Measurements from ENCODE around the gene RUBCNL. TPM values are rescaled to one million over a fixed set of nuclear protein-coding genes. Genes with fewer than 3 reads are reported as not detected.

The RUBCNL gene
- polyA plus RNA-seq, 1 experiment, result 0.36 TPM

DNA sequence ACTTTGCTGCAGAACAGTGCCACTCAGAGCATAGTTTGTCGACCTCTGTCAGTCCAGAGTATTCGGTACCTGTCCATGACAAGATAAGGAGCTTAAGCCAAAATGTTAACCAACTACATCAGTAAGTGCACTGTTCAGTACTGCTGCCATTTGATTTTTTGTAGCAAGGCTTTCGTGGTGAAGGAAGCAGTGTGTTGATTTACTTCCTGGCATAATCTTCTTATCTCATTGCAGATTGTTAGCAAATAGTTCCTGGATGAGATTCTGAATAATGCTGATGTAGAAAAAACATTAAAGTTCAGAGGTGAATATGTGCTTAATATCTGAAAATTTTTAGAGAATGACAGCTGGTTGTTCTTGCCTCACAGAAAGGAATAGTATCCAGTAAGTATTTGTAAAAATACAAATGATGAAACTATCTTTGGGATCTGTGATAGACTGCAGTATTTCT is 89.7 kb downstream of the RUBCNL start:
- no peaks in the 10 kb centered on the region for H3K27me3 ChIP-seq (ENCODE audit: control insufficient read depth, insufficient read depth, low read length)
- TF ChIP-seq, protein P1, sequence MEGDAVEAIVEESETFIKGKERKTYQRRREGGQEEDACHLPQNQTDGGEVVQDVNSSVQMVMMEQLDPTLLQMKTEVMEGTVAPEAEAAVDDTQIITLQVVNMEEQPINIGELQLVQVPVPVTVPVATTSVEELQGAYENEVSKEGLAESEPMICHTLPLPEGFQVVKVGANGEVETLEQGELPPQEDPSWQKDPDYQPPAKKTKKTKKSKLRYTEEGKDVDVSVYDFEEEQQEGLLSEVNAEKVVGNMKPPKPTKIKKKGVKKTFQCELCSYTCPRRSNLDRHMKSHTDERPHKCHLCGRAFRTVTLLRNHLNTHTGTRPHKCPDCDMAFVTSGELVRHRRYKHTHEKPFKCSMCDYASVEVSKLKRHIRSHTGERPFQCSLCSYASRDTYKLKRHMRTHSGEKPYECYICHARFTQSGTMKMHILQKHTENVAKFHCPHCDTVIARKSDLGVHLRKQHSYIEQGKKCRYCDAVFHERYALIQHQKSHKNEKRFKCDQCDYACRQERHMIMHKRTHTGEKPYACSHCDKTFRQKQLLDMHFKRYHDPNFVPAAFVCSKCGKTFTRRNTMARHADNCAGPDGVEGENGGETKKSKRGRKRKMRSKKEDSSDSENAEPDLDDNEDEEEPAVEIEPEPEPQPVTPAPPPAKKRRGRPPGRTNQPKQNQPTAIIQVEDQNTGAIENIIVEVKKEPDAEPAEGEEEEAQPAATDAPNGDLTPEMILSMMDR (IDR thresholded peaks at IDR 0.05; ENCODE audit: insufficient read depth, low read depth, low read length), result no peak
- DNase-seq (ENCODE audit: low read depth), result no peak
- POLR2A ChIA-PET, result no interaction called here
- H3K36me3 ChIP-seq (ENCODE audit: control insufficient read depth, insufficient read depth, low read length), result no peaks in the 10 kb centered on the region
- CTCF ChIA-PET, result interaction anchor here (2.5 kb wide), 1 partner anchor 24 kb away, joined by 16 read pairs; no protein-coding TSS in a partner anchor
- no peak overlapping the region for H3K4me3 ChIP-seq (ENCODE audit: low read depth, low read length)

DNA sequence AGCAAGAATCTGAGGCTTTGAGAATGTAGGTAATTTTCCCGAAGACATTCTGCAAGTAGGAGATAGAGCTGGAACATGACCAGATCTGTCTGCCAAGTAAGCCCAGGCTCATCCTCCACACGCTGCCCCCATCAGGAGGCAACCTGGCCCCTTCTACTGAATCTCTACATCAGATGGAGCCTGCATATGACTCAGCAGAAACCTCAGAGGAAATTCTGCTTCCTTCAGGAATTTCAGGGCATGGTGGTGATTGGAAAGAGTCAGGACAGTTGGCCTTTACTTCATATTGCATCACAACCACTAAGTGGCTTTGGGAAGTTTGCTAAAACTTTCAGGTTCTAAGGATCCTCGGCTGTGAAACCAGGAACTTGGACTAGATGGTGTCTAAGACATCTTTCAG is 90.1 kb downstream of the RUBCNL start:
- DNase-seq (ENCODE audit: low read depth), result peak; percentile 71
- H3K27me3 ChIP-seq (ENCODE audit: control insufficient read depth, insufficient read depth, low read length), result no peaks in the 10 kb centered on the region
- ChIA-PET CTCF (interaction anchor here (1.6 to 2.5 kb wide), 2 partner anchors 25 to 129 kb away, joined by 4 to 16 read pairs; no protein-coding TSS in a partner anchor), POLR2A (interaction anchor here (1.1 kb wide), 1 partner anchor 72 kb away, joined by 3 read pairs; no protein-coding TSS in a partner anchor)
- TF ChIP-seq, protein P1 (IDR thresholded peaks at IDR 0.05; ENCODE audit: insufficient read depth, low read depth, low read length), result 0 out of 2 replicates have a peak, but pooled peaks have one; percentile 15
- no peak overlapping the region for H3K4me3 ChIP-seq (ENCODE audit: low read depth, low read length)
- H3K36me3 ChIP-seq (ENCODE audit: control insufficient read depth, insufficient read depth, low read length), result no peaks in the 10 kb centered on the region

DNA sequence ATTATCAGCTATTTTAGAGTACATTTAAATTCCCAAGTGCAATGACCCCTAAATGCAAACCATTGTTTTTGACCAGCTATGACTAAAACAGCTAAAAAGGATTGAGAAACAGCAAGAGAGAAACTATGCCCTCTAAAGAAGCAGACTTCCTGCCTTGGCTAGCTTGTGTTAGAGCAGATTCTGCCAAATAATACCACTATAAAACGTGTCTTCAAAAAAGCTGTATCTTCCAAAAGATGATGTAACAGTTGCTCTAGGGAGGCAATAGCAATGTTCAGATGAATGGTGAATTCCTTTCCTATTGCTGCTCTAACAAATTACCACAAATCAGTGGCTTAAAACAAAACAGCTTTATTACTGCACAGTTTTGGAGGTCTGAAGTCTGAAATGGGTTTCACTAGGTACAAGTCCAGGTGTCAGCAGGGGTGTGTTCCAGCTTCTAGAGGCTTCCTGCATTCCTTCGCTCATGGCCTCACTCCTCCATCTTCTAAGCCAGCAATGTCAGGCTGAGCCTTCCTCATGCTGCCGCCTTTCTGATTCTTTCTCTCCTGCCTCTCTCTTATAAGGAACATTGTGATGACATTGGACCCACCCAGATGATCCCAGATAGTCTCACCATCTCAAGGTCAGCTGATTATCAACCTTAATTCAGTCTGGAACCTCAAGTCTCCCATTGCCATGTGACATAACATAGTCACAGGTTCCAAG is 90.8 kb downstream of the RUBCNL start:
- peak; percentile 99 for DNase-seq (ENCODE audit: low read depth)
- H3K4me3 ChIP-seq (ENCODE audit: low read depth, low read length), result no peak overlapping the region
- TF ChIP-seq, protein P1 (IDR thresholded peaks at IDR 0.05; ENCODE audit: insufficient read depth, low read depth, low read length), result no peak
- ChIA-PET CTCF (interaction anchor here (0.5 to 2.5 kb wide), 8 partner anchors 9 to 295 kb away, joined by 3 to 16 read pairs (median 3); no protein-coding TSS in a partner anchor), POLR2A (interaction anchor here (1.1 kb wide), 1 partner anchor 73 kb away, joined by 3 read pairs; no protein-coding TSS in a partner anchor)
- no peaks in the 10 kb centered on the region for H3K36me3 ChIP-seq (ENCODE audit: control insufficient read depth, insufficient read depth, low read length)
- no peaks in the 10 kb centered on the region for H3K27me3 ChIP-seq (ENCODE audit: control insufficient read depth, insufficient read depth, low read length)

DNA sequence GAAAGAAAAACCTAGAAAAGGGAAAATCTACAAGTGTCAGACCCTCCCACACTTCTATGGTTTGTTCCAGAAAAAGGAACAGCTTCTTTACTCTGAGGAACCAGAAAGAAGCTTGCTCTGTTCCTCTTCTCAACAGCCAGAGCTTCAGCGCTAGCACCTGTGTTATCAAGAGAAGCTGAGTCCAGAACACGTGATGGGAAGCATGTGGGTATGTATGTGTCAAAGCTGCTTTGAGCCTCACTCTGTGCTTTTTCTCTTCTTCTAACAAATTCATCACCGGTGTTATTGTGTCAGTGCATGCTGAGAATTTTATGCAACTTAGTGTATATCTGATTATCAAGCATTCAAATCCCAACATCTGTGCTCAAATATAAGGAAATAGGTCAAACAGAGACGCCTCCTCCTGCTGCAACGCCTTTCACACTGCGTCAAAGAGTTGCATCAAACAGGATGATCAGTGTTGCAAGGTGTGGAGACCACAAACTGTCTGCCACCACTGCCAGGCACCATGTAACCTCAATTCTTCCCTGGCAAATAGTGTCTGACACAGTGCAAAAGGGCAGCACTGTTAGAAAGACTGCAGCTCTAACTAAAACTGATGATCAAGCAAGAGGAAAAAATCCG is 91.4 kb downstream of the RUBCNL start:
- POLR2A ChIA-PET, result interaction anchor here (1.1 kb wide), 1 partner anchor 74 kb away, joined by 3 read pairs; no protein-coding TSS in a partner anchor
- Histone ChIP-seq H3K4me3 (ENCODE audit: low read depth, low read length) (no peak overlapping the region), H3K36me3 (ENCODE audit: control insufficient read depth, insufficient read depth, low read length) (no peaks in the 10 kb centered on the region), H3K27me3 (ENCODE audit: control insufficient read depth, insufficient read depth, low read length) (no peaks in the 10 kb centered on the region)
- TF ChIP-seq, protein P1 (IDR thresholded peaks at IDR 0.05; ENCODE audit: insufficient read depth, low read depth, low read length), result no peak
- CTCF ChIA-PET, result interaction anchor here (0.5 to 2.5 kb wide), 8 partner anchors 9 to 296 kb away, joined by 3 to 16 read pairs (median 3); no protein-coding TSS in a partner anchor
- DNase-seq (ENCODE audit: low read depth), result no peak

DNA sequence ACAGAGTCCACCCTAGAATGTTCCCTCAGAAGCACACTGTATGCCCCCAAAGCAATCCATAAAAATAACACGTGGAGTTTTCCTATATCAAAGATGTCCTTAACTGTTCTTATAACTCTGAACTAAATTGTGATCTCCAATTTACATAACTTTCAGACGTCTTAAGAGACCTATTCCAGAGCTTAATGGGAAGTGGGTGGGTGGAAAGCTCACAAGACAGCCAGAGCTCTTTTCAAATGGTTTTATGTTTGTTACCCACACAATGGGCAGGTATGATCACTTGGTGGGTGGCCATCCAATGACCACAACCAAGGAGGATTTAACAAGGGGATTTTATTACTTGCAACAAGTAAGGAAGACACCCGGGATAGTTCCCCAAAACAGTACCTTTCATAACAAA is 93.6 kb downstream of the RUBCNL start:
- TF ChIP-seq, protein P1 (IDR thresholded peaks at IDR 0.05; ENCODE audit: insufficient read depth, low read depth, low read length), result no peak
- ChIA-PET CTCF (interaction anchor here (1.0 to 1.2 kb wide), 2 partner anchors 26 to 28 kb away, joined by 3 read pairs; no protein-coding TSS in a partner anchor), POLR2A (no interaction called here)
- Histone ChIP-seq H3K27me3 (ENCODE audit: control insufficient read depth, insufficient read depth, low read length) (no peaks in the 10 kb centered on the region), H3K4me3 (ENCODE audit: low read depth, low read length) (no peak overlapping the region), H3K36me3 (ENCODE audit: control insufficient read depth, insufficient read depth, low read length) (no peaks in the 10 kb centered on the region)
- no peak for DNase-seq (ENCODE audit: low read depth)

Data from BJ (cell line).